ENCODE data around the gene SPRED3. TPM values are rescaled to one million over a fixed set of nuclear protein-coding genes. Genes with fewer than 3 reads are reported as not detected.

The SPRED3 gene
- total RNA-seq, 2 experiments from 2014 or later: 0.09 to 3.0 TPM

DNA sequence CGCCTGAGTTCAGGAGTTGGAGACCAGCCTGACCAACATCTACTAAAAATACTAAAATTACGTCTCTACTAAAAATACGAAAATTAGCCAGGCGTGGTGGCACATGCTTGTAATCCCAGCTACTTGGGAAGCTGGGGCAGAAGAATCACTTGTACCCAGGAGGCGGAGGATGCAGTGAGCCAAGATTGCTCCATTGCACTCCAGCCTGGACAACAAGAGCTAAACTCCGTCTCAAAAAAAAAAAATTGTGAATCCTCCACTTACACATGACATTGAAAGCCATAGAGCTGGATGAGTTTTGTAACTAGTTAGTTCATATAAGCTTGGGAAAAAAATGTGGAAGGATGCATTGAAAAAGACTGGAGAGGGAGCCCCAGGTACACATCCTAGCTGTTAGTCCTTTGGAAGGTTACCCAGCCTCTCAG is 14.6 kb upstream of the SPRED3 start:
- BruUV-seq (replicated peaks): TSS peak; percentile 99
- DNase-seq (ENCODE audit: low spot score): no peak
- CTCF ChIA-PET (ENCODE audit: unreplicated experiment): interaction anchor here (0.7 to 1.1 kb wide), 4 partner anchors 14 to 130 kb away, joined by 3 to 11 read pairs (median 4); partner anchors contain the start of genes CATSPERG and GGN
- Histone ChIP-seq H3K4me1 (ENCODE audit: insufficient read depth, low read length, poor library complexity, severe bottlenecking) (peaks cover 21% of the 10 kb centered on the region), H4K20me1 (ENCODE audit: insufficient read depth, low read length) (peaks cover 4% of the 10 kb centered on the region; the same call in 1 of the 2 replicates), H3K9me2 (ENCODE audit: insufficient read depth, low read length) (no peaks in the 10 kb centered on the region), H3K36me3 (ENCODE audit: insufficient read depth, low read length) (peaks cover 26% of the 10 kb centered on the region), H2AFZ (ENCODE audit: low read length) (peak overlapping the region; percentile 93; the same call in 1 of the 2 replicates), H3K79me2 (ENCODE audit: insufficient read depth, low read depth, low read length) (peaks cover 32% of the 10 kb centered on the region), H3K9me3 (ENCODE audit: low read length) (no peaks in the 10 kb centered on the region), H3K4me2 (ENCODE audit: low read length) (peak overlapping the region; percentile 95), H3K27ac (ENCODE audit: low read depth, low read length, poor library complexity, severe bottlenecking) (peak overlapping the region; percentile 54), H3K4me3 (ENCODE audit: low read depth, low read length, poor library complexity, severe bottlenecking) (peak overlapping the region; percentile 67)
- POLR2A ChIA-PET: interaction anchor here (0.7 to 2.1 kb wide), 16 partner anchors 12 to 475 kb away, joined by 3 to 12 read pairs (median 5); partner anchors contain the start of genes CATSPERG, FAM98C, GGN and WDR87
- TF ChIP-seq EZH2phosphoT487 (IDR thresholded peaks at IDR 0.05; ENCODE audit: borderline replicate concordance, low read depth, low read length): no peak
- TF ChIP-seq, protein P1, sequence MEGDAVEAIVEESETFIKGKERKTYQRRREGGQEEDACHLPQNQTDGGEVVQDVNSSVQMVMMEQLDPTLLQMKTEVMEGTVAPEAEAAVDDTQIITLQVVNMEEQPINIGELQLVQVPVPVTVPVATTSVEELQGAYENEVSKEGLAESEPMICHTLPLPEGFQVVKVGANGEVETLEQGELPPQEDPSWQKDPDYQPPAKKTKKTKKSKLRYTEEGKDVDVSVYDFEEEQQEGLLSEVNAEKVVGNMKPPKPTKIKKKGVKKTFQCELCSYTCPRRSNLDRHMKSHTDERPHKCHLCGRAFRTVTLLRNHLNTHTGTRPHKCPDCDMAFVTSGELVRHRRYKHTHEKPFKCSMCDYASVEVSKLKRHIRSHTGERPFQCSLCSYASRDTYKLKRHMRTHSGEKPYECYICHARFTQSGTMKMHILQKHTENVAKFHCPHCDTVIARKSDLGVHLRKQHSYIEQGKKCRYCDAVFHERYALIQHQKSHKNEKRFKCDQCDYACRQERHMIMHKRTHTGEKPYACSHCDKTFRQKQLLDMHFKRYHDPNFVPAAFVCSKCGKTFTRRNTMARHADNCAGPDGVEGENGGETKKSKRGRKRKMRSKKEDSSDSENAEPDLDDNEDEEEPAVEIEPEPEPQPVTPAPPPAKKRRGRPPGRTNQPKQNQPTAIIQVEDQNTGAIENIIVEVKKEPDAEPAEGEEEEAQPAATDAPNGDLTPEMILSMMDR (conservative IDR thresholded peaks at IDR 0.05; ENCODE audit: low read length): no peak
- intact Hi-C loops (cut with micrococcal nuclease; ENCODE audit: unreplicated experiment): loop anchor here (1.0 to 2.0 kb wide), 4 partner anchors 15 to 58 kb away; partner anchors contain the start of genes FAM98C, GGN and SPRED3

DNA sequence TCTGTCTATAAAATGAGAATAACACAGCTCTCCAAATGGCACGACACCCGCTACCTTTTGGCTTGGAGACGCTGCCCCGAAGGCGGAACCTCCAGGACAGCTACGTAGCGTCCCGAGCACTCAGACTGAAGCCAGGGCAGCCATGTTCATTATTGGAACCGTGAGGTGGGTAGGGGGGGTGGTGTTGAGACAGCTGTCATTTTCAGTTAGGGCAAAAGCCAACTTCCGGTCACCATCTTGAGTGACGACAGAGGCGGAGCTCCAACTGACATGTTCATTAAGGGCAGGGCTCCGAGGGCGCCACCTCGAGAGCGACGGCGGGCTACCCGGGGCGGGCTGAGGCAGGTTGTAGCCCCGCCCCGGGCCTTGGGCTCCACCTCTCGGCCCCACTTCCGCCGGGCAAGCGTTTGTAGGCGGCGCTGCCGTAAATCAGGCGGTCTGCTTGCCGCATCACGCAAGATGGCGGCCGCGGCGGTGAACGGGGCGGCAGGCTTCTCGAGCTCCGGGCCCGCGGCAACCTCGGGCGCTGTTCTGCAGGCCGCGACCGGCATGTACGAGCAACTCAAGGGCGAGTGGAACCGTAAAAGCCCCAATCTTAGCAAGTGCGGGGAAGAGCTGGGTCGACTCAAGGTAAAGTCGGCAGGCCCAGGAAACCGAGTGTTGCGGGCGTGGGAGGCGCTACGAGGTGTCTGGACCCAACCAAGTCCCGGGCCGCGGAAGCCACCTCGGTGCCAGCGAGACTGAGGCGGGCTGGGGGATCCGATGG is 14.0 kb upstream of the SPRED3 start, which contains the start of gene PSMD8:
PSMD8 (plus strand) TSS at position 240 of the 766 bp plus-strand sequence; CDS start at position 271, 31 bp downstream.
- BruUV-seq (replicated peaks): no TSS peak
- peak within 1 kb of the TSS; percentile 54 for H3K27ac ChIP-seq (ENCODE audit: low read depth, low read length, poor library complexity, severe bottlenecking)
- peaks cover 32% of the 10 kb centered on the region for H3K79me2 ChIP-seq (ENCODE audit: insufficient read depth, low read depth, low read length)
- peaks cover 21% of the 10 kb centered on the region for H3K4me1 ChIP-seq (ENCODE audit: insufficient read depth, low read length, poor library complexity, severe bottlenecking)
- H4K20me1 ChIP-seq (ENCODE audit: insufficient read depth, low read length): peaks cover 4% of the 10 kb centered on the region; the same call in 1 of the 2 replicates
- intact Hi-C loops (cut with micrococcal nuclease; ENCODE audit: unreplicated experiment): loop anchor here (1.0 to 2.0 kb wide), 4 partner anchors 14 to 58 kb away; partner anchors contain the start of genes FAM98C, GGN and SPRED3
- H2AFZ ChIP-seq (ENCODE audit: low read length): peak within 1 kb of the TSS; percentile 93; the same call in 1 of the 2 replicates
- DNase-seq (ENCODE audit: low spot score): peak; percentile 100
- peaks cover 32% of the 10 kb centered on the region for H3K36me3 ChIP-seq (ENCODE audit: insufficient read depth, low read length)
- TF ChIP-seq EZH2phosphoT487 (IDR thresholded peaks at IDR 0.05; ENCODE audit: borderline replicate concordance, low read depth, low read length): no peak
- TF ChIP-seq, protein P1 (conservative IDR thresholded peaks at IDR 0.05; ENCODE audit: low read length): peak; percentile 56
- no peaks in the 10 kb centered on the region for H3K9me3 ChIP-seq (ENCODE audit: low read length)
- ChIA-PET CTCF (ENCODE audit: unreplicated experiment) (interaction anchor here (0.7 to 1.1 kb wide), 5 partner anchors 13 to 131 kb away, joined by 3 to 11 read pairs (median 4); partner anchors contain the start of genes CATSPERG, FAM98C and GGN), POLR2A (interaction anchor here (0.7 to 2.1 kb wide), 17 partner anchors 12 to 475 kb away, joined by 3 to 12 read pairs (median 5); partner anchors contain the start of genes CATSPERG, FAM98C, GGN and WDR87)
- H3K9me2 ChIP-seq (ENCODE audit: insufficient read depth, low read length): no peaks in the 10 kb centered on the region
- peak within 1 kb of the TSS; percentile 84 for H3K4me3 ChIP-seq (ENCODE audit: low read depth, low read length, poor library complexity, severe bottlenecking)
- H3K4me2 ChIP-seq (ENCODE audit: low read length): peak within 1 kb of the TSS; percentile 95

Measured in OCI-LY7 (cell line).